Activated B cell treated with CpG ODN at 0.5 μM for 24 hours (primary cell): ENCODE results near the gene RCE1. TPM values are rescaled to one million over a fixed set of nuclear protein-coding genes. Genes with fewer than 3 reads are reported as not detected.
"Not testable (repeated sequence)": the region's sequence is repeated elsewhere in the genome, so short reads cannot be mapped to it uniquely, and the experiment has no call there.

Source experiments
- ATAC-seq: fragments of 200-7000 bp; cut with Tn5 transposase; one replicate; pipeline ENCODE4 v1.10.0; 2021; ENCODE audit warnings: low read depth, mild to moderate bottlenecking, moderate library complexity
- CTCF ChIA-PET: fragments of 350-600 bp; sonication (Branson Sonifier 250); formaldehyde crosslinking; loops from one replicate; lab custom pipeline; 2021; ENCODE audit warnings: antibody characterized with exemption; lab: Charles Lee
- POLR2A ChIA-PET: fragments of 350-600 bp; sonication (Branson Sonifier 250); formaldehyde crosslinking; loops from one replicate; lab custom pipeline; 2021; ENCODE audit warnings: antibody characterized with exemption; lab: Charles Lee
- DNase-seq: peaks from one replicate; pipeline ENCODE4 v3.0.0; 2022
- H3K27ac Mint-ChIP-seq: one replicate; pipeline ENCODE4 v1.8.0; 2020; ENCODE audit warnings: mixed read lengths
- H3K27me3 Mint-ChIP-seq: one replicate; pipeline ENCODE4 v1.8.0; 2021; ENCODE audit warnings: mixed read lengths
- H3K36me3 Mint-ChIP-seq: one replicate; pipeline ENCODE4 v1.8.0; 2021; ENCODE audit warnings: low read depth, mixed read lengths
- H3K4me1 Mint-ChIP-seq: one replicate; pipeline ENCODE4 v1.8.0; 2021; ENCODE audit warnings: mixed read lengths
- H3K4me3 Mint-ChIP-seq: one replicate; pipeline ENCODE4 v1.8.0; 2020; ENCODE audit warnings: mild to moderate bottlenecking, mixed read lengths
- H3K9me3 Mint-ChIP-seq: one replicate; pipeline ENCODE4 v1.8.0; 2020; ENCODE audit warnings: mixed read lengths
- CTCF ChIP-seq: fragments of 200-600 bp; IDR thresholded peaks from one replicate; pipeline ENCODE4 v1.8.0; 2022; ENCODE audit warnings: antibody characterized with exemption, mild to moderate bottlenecking
- intact Hi-C: fragments of 100-400 bp; cut with micrococcal nuclease; formaldehyde crosslinking; loops from one replicate; pipeline ENCODE4 v1.15.1; 2024
- total RNA-seq: library from RNA; stranded (reverse); gene quantifications from 2 replicates; pipeline ENCODE4 v1.2.3, GENCODE V29; 2022

The RCE1 gene
- 20.1 and 21.4 TPM in 2 replicates for total RNA-seq

- POLR2A ChIA-PET: interaction anchor here (0.8 to 7.4 kb wide), 30 partner anchors 9 to 1228 kb away, joined by 3 to 123 read pairs (median 4); partner anchors contain the start of genes ACTN3, BRMS1, DPP3 and MRPL11
- CTCF ChIA-PET: interaction anchor here (1.4 kb wide), 2 partner anchors 9 to 27 kb away, joined by 4 to 5 read pairs; no protein-coding TSS in a partner anchor
- peak within 1 kb of the TSS; percentile 90 for H3K27ac Mint-ChIP-seq
- H3K4me3 Mint-ChIP-seq: peak within 1 kb of the TSS; percentile 92
- H3K36me3 Mint-ChIP-seq: peaks cover 35% of the 10 kb centered on the region
- intact Hi-C loops: loop anchor here (1.0 to 10.0 kb wide), 6 partner anchors 13 to 790 kb away; partner anchors contain the start of genes ACTN3, BRMS1, SF3B2 and ZDHHC24
- H3K4me1 Mint-ChIP-seq: peaks cover 45% of the 10 kb centered on the region
- no peaks in the 10 kb centered on the region for H3K27me3 Mint-ChIP-seq
- DNase-seq: peak; percentile 93
- H3K9me3 Mint-ChIP-seq: no peaks in the 10 kb centered on the region
- peak; percentile 91 for ATAC-seq
- TF ChIP-seq CTCF: no peak
Observed at GRCh38 chr11:66842896-66843775, at the start of gene RCE1. Gene RCE1, plus strand, starts transcription at chr11:66843441. Its CDS starts 15 bp downstream, at chr11:66843456.

GRCh38 chr11:66799815-66800214 lies 43.4 kb upstream of the RCE1 start:
- POLR2A ChIA-PET: interaction anchor here (0.6 to 1.8 kb wide), 3 partner anchors 54 to 967 kb away, joined by 3 to 6 read pairs (median 6); partner anchors contain the start of gene ZDHHC24
- intact Hi-C loops, ATAC-seq, H3K9me3 Mint-ChIP-seq, H3K4me3 Mint-ChIP-seq, H3K27me3 Mint-ChIP-seq, CTCF ChIA-PET, H3K36me3 Mint-ChIP-seq, DNase-seq: not testable (repeated sequence)
- H3K4me1 Mint-ChIP-seq: peaks cover 71% of the 10 kb centered on the region
- peak overlapping the region; percentile 86 for H3K27ac Mint-ChIP-seq

DNA sequence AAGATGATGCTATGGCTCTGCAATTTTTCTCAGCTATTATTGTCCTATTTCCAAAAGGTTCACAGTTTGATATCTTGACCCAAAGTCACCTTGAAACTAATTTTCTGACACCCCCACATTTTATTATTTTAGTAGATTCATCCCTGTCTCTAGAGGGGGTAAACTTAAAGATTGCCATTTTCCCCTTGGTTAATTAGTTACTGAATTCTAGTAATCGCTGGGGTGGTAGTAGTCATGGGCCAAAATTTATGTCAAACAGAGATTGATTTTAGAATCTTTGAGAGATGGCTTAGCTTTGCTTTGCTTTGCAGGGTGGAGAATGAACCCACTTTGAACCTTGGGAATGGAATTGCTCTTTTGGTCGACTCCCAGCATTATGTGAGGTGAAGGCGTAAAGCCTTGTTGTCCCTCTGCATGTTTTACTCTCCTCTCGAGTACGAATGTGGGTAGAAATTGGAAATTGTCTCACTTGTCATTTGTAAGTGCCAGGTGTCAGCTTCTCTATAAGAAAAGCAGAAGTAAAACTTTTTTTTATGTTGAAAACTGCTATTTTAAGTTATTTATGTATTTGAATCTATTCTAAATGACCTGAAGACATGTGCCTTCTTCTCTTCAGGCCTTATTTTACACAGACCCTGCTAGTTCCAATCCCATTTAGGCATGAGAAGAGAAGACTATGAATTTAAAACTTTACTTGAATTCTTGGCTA lies 42.4 kb upstream of the RCE1 start:
- ChIA-PET CTCF (no interaction called here), POLR2A (interaction anchor here (0.6 to 1.8 kb wide), 5 partner anchors 9 to 484 kb away, joined by 3 to 6 read pairs (median 4); partner anchors contain the start of genes CD248 and RCE1)
- intact Hi-C loops: loop anchor here (1.0 kb wide), 1 partner anchor 57 kb away; a partner anchor contains a TSS
- Mint-ChIP-seq H3K9me3 (no peaks in the 10 kb centered on the region), H3K36me3 (peaks cover 15% of the 10 kb centered on the region), H3K27ac (peak overlapping the region; percentile 86), H3K4me3 (peak overlapping the region; percentile 42), H3K27me3 (no peaks in the 10 kb centered on the region), H3K4me1 (peaks cover 68% of the 10 kb centered on the region)
- DNase-seq (no peak), ATAC-seq (peak; percentile 77)
- no peak for TF ChIP-seq CTCF

GRCh38 chr11:66809592-66809991 lies 33.6 kb upstream of the RCE1 start:
- intact Hi-C loops: no loop called here
- ChIA-PET POLR2A (no interaction called here), CTCF (no interaction called here)

More at GRCh38 chr11:66809592-66809991, 33.6 kb upstream of the RCE1 start:
- TF ChIP-seq CTCF: no peak
- Mint-ChIP-seq H3K36me3 (peaks cover 50% of the 10 kb centered on the region), H3K27ac (no peak overlapping the region), H3K27me3 (no peaks in the 10 kb centered on the region), H3K9me3 (no peaks in the 10 kb centered on the region), H3K4me1 (peaks cover 13% of the 10 kb centered on the region), H3K4me3 (no peak overlapping the region)
- no peak for DNase-seq
- no peak for ATAC-seq
